Measurements from ENCODE around the gene AMFR. TPM values are rescaled to one million over a fixed set of nuclear protein-coding genes. Genes with fewer than 3 reads are reported as not detected.
A peak's percentile ranks its signal among the peaks of the same experiment; 100 is the strongest.

The AMFR gene
- total RNA-seq, 1 donor from 2014 or later: 124 TPM

DNA sequence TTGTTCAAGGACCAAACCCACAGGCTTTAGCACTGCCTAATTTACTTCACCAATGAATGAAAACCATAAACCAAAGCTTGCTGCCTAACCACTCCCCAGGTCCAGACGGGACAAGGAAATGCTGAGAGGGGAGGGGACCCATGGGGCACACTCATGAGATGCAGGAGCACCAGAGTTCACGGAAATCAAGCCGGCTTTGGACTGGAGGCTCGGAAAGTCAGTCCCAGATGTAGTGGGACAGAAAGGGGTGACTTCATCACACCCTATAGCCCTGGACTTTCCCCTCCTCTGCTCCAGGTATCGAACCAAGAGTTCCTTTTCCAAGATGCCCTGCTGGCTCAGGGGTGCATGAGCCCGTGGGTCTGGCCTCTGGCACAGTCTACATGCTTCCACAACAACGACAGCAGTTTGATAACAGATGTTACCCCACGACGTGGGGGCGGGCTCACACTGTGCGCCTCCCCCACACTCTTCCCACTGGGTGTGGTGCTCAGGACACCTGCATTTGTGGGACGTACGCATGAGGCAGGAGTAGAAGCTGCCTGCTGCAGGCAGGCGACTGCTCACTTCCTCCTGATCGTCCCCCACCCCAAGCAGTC lies 63.2 kb downstream of the AMFR start:
- DNase-seq: no peak

DNA sequence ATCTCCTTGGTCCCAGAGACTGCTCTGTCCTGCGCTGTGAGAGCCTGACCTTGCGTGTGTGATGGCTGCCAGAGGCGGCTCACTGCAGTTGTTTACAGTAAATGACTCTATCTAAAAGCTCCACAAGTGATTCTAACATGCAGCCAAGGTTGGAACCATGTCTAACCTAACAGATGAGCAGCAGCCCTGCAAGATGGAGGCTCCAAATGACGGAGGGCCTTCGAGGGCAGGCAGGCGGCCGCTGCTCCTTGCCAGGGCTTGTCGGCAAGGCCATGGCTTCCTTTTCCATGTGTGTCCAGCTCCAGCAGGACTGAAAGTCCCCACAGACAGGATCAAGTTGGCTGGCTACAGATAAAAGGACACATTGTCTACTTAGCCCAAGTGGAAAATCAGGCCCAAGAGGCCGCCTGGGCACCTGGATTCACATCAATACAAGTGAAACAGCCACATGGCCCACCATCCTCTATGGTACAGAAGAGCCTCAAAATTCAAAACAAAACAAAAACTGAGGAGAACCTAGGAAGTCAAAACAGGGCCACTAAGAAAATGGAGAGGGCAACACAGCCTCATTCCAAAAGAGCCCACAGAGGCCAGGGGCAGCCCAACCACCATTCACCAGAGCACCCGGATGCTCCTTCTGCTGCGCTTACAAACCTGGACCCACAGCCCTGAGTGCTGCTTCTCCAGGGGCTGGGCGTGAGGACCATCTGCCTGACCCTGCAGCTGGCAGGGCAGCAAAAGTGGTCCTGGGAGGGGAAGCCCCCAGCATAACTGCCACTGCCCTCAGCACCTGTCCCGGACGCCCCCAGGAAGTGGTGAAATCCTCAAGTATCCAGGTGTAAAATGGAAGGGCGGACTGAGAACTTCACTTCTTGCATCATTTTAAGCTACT lies 65.0 kb downstream of the AMFR start:
- DNase-seq: no peak

DNA sequence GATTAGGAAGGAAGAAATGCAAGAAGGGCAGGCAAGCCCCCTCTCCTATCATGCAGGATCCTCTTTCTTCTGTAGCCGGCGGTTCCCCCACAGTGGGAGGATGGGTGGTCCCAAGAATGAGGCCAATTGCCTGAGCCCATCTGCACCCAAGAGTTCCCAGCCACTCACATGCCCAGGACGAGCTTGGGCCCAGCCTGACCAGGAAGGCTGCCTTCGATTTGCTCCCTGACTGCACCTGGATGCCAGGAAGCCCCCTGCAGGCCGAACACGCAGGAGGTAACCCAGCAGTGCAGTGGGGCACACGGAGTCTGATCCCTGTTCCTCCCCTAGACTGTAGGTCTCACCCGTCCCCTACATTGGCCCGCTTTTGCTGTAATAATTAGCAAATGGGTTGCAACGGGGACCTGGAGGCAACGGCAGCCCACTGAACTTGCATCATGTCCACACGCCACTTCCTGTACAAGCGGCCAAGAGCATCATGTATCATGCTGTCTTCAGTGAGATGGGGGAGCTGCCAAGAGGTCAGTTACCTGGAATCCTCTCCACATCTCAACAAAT lies 67.5 kb downstream of the AMFR start:
- DNase-seq: no peak

- peak; percentile 52 for DNase-seq
These were observed 68.0 kb downstream of the AMFR start for GRCh38 chr16:56357241-56357764.

GRCh38 chr16:56356276-56357240 lies 68.8 kb downstream of the AMFR start:
- DNase-seq: peak; percentile 89

GRCh38 chr16:56355786-56356275 lies 69.5 kb downstream of the AMFR start:
- DNase-seq: no peak

GRCh38 chr16:56355221-56355620 lies 70.1 kb downstream of the AMFR start:
- no peak for DNase-seq

DNA sequence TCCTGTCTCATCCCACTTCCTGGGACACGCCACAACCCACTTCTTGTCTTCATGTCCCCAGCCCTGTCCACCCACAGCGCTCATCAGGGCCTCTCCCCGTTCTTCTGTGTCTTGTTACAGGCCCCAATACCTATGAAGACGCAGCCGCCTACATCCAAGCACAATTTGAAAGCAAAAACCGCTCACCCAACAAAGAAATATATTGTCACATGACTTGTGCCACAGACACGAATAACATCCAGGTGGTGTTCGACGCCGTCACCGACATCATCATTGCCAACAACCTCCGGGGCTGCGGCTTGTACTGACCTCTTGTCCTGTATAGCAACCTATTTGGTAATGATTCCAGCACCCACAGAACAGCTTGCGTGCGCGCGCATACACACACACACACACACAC lies 70.6 kb downstream of the AMFR start:
- DNase-seq: no peak

GRCh38 chr16:56354016-56354415 lies 71.3 kb downstream of the AMFR start:
- no peak for DNase-seq

GRCh38 chr16:56353054-56353921 lies 72.1 kb downstream of the AMFR start:
- DNase-seq: no peak

GRCh38 chr16:56352351-56353053 lies 72.8 kb downstream of the AMFR start:
- no peak for DNase-seq

- no peak for DNase-seq
These were observed 73.9 kb downstream of the AMFR start for GRCh38 chr16:56351481-56351880.

GRCh38 chr16:56350491-56351405 lies 74.6 kb downstream of the AMFR start:
- no peak for DNase-seq

- DNase-seq: no peak
These were observed 75.6 kb downstream of the AMFR start for GRCh38 chr16:56349711-56350161.

GRCh38 chr16:56349086-56349415 lies 76.3 kb downstream of the AMFR start:
- no peak for DNase-seq

GRCh38 chr16:56348168-56349085 lies 76.9 kb downstream of the AMFR start:
- no peak for DNase-seq

GRCh38 chr16:56347670-56348069 lies 77.7 kb downstream of the AMFR start:
- no peak for DNase-seq

- no peak for DNase-seq
These were observed 78.2 kb downstream of the AMFR start for GRCh38 chr16:56347166-56347565.

All from tongue (tissue), 2 donors.